ENCODE measurements around the gene PSMD1.

PSMD1 gene

DNA sequence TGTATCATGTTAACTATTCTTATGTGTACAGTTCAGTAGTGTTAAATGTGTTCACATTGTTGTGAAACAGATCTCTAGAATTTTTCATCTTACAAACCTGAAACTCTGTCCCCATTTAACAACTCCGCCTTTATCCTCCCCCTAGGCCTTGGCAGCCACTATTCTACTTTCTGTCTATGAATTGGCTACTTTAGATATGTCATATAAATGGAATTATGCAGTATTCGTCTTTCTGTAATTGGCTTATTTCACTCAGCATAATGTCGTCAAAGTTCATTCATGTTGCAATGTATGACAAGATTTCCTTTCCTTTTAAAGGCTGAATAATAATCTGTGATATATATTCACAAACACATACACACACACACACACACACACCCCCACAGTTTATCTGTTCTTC, 154.1 kb downstream of the PSMD1 start:
- no peak for DNase-seq (ENCODE audit: low read depth)

- no peak for DNase-seq (ENCODE audit: low read depth)
These were observed 154.8 kb downstream of the PSMD1 start for GRCh38 chr2:231211486-231211885.

- no peak for DNase-seq (ENCODE audit: low read depth)
These were observed 155.7 kb downstream of the PSMD1 start for GRCh38 chr2:231212329-231212845.

DNA sequence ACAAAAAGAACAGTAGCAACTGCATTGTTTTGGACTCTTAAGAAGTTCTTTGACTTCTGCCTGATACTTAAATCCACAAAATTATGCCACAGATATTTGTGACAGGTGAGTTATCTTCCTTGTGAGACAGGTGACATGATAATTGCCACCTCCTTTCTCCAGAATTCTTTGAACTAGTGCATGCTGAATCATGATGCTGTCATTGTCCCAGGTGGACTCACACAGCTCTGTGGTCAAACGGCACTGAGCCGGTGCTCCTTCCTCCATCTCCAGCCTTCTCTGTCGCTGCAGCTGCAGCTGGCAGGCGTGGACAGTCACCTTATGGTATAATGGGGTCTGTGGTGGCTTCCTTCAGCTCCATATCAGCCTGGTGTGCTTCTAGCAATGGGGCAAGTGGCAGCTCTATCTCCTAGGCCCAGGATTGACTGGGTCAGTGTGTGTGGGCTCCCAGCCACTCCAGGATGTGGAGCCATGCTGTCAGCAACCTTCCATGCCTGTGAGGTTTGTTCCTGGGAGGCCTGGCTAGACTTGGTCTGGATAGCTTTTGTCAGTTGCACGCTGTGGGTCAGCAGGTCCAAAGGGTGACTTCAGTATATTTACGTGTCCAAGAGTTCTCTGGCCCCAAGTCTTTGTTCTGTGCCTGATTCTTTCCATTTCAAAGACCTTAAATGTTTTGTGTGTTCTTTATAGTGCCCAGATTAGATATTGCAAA, 157.4 kb downstream of the PSMD1 start:
- no peak for DNase-seq (ENCODE audit: low read depth)

GRCh38 chr2:231218366-231218765, 161.7 kb downstream of the PSMD1 start:
- no peak for DNase-seq (ENCODE audit: low read depth)

GRCh38 chr2:231219289-231219688, 162.6 kb downstream of the PSMD1 start:
- no peak for DNase-seq (ENCODE audit: low read depth)

GRCh38 chr2:231221761-231222160, 165.1 kb downstream of the PSMD1 start:
- no peak for DNase-seq (ENCODE audit: low read depth)

Measured in activated T-cell treated with anti-CD3 and anti-CD28 coated beads for 48 hours (primary cell).